NCI-H82 (cell line): ENCODE results near the gene GSPT1.
"Not testable (repeated sequence)": the region's sequence is repeated elsewhere in the genome, so short reads cannot be mapped to it uniquely, and the experiment has no call there.

ENCODE experiments used
- DNase-seq: peaks from one replicate; lab custom pipeline; 2025; lab: John Stamatoyannopoulos, UW

Gene GSPT1

GRCh38 chr16:11915644-11916523, at the start of gene GSPT1:
Gene GSPT1, minus strand, starts transcription at chr16:11915956. Its CDS starts 236 bp downstream, at chr16:11915720.
- DNase-seq, result peak; percentile 99

- peak; percentile 18 for DNase-seq
Measured at GRCh38 chr16:11964761-11965551, 49.2 kb upstream of the GSPT1 start, which contains the start of gene TNFRSF17. Gene TNFRSF17, plus strand, starts transcription at chr16:11965210. Its CDS starts 115 bp downstream, at chr16:11965325.

GRCh38 chr16:11963706-11964105, 48.0 kb upstream of the GSPT1 start:
- DNase-seq, result no peak

- DNase-seq, result not testable (repeated sequence)
Measured at GRCh38 chr16:11962978-11963377, 47.2 kb upstream of the GSPT1 start.

- DNase-seq, result not testable (repeated sequence)
Measured at GRCh38 chr16:11962457-11962856, 46.7 kb upstream of the GSPT1 start.

GRCh38 chr16:11957591-11958395, 42.0 kb upstream of the GSPT1 start:
- DNase-seq, result no peak

- DNase-seq, result no peak
Measured at GRCh38 chr16:11956558-11956957, 40.8 kb upstream of the GSPT1 start.

- DNase-seq, result no peak
Measured at GRCh38 chr16:11955713-11956123, 40.0 kb upstream of the GSPT1 start.

- not testable (repeated sequence) for DNase-seq
Measured at GRCh38 chr16:11953576-11953975, 37.8 kb upstream of the GSPT1 start.

- no peak for DNase-seq
Measured at GRCh38 chr16:11950388-11950787, 34.6 kb upstream of the GSPT1 start.

GRCh38 chr16:11949527-11949926, 33.8 kb upstream of the GSPT1 start:
- peak; percentile 83 for DNase-seq

GRCh38 chr16:11948819-11949218, 33.1 kb upstream of the GSPT1 start:
- no peak for DNase-seq

- no peak for DNase-seq
Measured at GRCh38 chr16:11946433-11946832, 30.7 kb upstream of the GSPT1 start.

GRCh38 chr16:11941945-11942344, 26.2 kb upstream of the GSPT1 start, which contains the start of gene NPIPB2:
Gene NPIPB2, minus strand, starts transcription at chr16:11942045. Its CDS starts 0 bp downstream, at chr16:11942045.
- not testable (repeated sequence) for DNase-seq

GRCh38 chr16:11927350-11927749, 11.6 kb upstream of the GSPT1 start:
- not testable (repeated sequence) for DNase-seq

- DNase-seq, result not testable (repeated sequence)
Measured at GRCh38 chr16:11924046-11924445, 8.3 kb upstream of the GSPT1 start.

- DNase-seq, result no peak
Measured at GRCh38 chr16:11916524-11917285, 949 bp upstream of the GSPT1 start.

- no peak for DNase-seq
Measured at GRCh38 chr16:11915114-11915643, 577 bp downstream of the GSPT1 start.

- peak; percentile 44 for DNase-seq
Measured at GRCh38 chr16:11914210-11915113, 1.3 kb downstream of the GSPT1 start.
